ENCODE results near the gene TNFSF4. TPM values are rescaled to one million over a fixed set of nuclear protein-coding genes. Genes with fewer than 3 reads are reported as not detected.

TNFSF4 gene
- polyA plus RNA-seq, 12 donors: 1.3 to 3.8 (median 2.5) TPM; not detected in 2

- DNase-seq: no peak
Observed at GRCh38 chr1:173212952-173213491, 5.9 kb upstream of the TNFSF4 start.

- DNase-seq: no peak
Observed at GRCh38 chr1:173210716-173211231, 3.6 kb upstream of the TNFSF4 start.

- DNase-seq: no peak
Observed at GRCh38 chr1:173210283-173210682, 3.2 kb upstream of the TNFSF4 start.

GRCh38 chr1:173208868-173209267, 1.7 kb upstream of the TNFSF4 start:
- no peak for DNase-seq

GRCh38 chr1:173208146-173208545, 1.0 kb upstream of the TNFSF4 start:
- no peak for DNase-seq

- no peak for DNase-seq
Observed at GRCh38 chr1:173205146-173206051, 1.7 kb downstream of the TNFSF4 start.

- DNase-seq: no peak
Observed at GRCh38 chr1:173204693-173205092, 2.4 kb downstream of the TNFSF4 start.

- DNase-seq: peak; percentile 64
Observed at GRCh38 chr1:173202424-173203145, 4.5 kb downstream of the TNFSF4 start.

- DNase-seq: no peak
Observed at GRCh38 chr1:173201969-173202368, 5.2 kb downstream of the TNFSF4 start.

GRCh38 chr1:173195596-173196088, 11.5 kb downstream of the TNFSF4 start:
- no peak for DNase-seq

GRCh38 chr1:173193639-173194038, 13.5 kb downstream of the TNFSF4 start:
- no peak for DNase-seq

- no peak for DNase-seq
Observed at GRCh38 chr1:173191011-173191705, 16.0 kb downstream of the TNFSF4 start.

GRCh38 chr1:173190101-173190936, 16.8 kb downstream of the TNFSF4 start:
- peak; percentile 54 for DNase-seq

- no peak for DNase-seq
Observed at GRCh38 chr1:173187671-173188237, 19.4 kb downstream of the TNFSF4 start.

- DNase-seq: no peak
Observed at GRCh38 chr1:173181791-173182190, 25.3 kb downstream of the TNFSF4 start.

- DNase-seq: no peak
Observed at GRCh38 chr1:173176246-173176645, 30.9 kb downstream of the TNFSF4 start.

GRCh38 chr1:173175514-173176145, 31.5 kb downstream of the TNFSF4 start:
- DNase-seq: no peak

GRCh38 chr1:173173388-173173787, 33.7 kb downstream of the TNFSF4 start:
- no peak for DNase-seq

- DNase-seq: no peak
Observed at GRCh38 chr1:173171152-173171551, 36.0 kb downstream of the TNFSF4 start.

GRCh38 chr1:173168941-173169340, 38.2 kb downstream of the TNFSF4 start:
- no peak for DNase-seq
